ENCODE measurements around the gene SYK.

DNA sequence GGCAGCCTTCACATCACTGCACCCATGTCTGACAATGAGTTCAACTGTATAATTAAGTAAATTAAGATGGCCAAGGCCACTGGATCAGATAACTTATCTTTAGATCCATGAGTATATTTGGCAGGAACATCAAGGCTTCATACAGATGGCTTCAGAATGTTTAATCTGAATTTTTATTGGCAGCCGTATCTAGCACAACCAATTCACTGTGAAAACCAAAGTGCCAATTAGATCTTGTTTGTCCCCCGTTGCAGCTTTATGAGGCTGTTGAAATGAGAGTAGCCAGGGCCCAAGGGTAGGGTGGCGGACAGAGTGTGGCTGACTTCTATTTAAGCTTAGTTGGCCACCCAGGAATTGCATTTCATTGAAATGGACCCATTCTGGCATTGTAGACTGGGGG is 137.7 kb downstream of the SYK start:
- TF ChIP-seq POLR2A (IDR thresholded peaks at IDR 0.05; ENCODE audit: borderline replicate concordance, extremely low read depth, insufficient read depth, insufficient read length) (no peak), CEBPB (IDR thresholded peaks at IDR 0.05; ENCODE audit: low read depth) (no peak)
- TF ChIP-seq, protein P1, sequence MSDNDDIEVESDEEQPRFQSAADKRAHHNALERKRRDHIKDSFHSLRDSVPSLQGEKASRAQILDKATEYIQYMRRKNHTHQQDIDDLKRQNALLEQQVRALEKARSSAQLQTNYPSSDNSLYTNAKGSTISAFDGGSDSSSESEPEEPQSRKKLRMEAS (IDR thresholded peaks at IDR 0.05), result no peak

All from HCT116 (cell line).